HG03521 (cell line): ENCODE data around the gene FLII.
A peak's percentile ranks its signal among the peaks of the same experiment; 100 is the strongest.
"Not testable (repeated sequence)": the region's sequence is repeated elsewhere in the genome, so short reads cannot be mapped to it uniquely, and the experiment has no call there.

ENCODE experiments used
- ATAC-seq: cut with Tn5 transposase; IDR thresholded peaks from one replicate; pipeline ENCODE4 v1.9.1; 2021; ENCODE audit warnings: mild to moderate bottlenecking, moderate library complexity; ENCODE audit not compliant: unreplicated experiment

Gene FLII

GRCh38 chr17:18258356-18259038 is at the start of gene FLII:
Gene FLII (minus strand): TSS chr17:18258738. CDS start chr17:18258690, 48 bp downstream.
- ATAC-seq: peak; percentile 22

- ATAC-seq: not testable (repeated sequence)
These were observed 44.7 kb upstream of the FLII start for GRCh38 chr17:18303206-18303605.

GRCh38 chr17:18300725-18301480 is 42.4 kb upstream of the FLII start:
- no peak for ATAC-seq

DNA sequence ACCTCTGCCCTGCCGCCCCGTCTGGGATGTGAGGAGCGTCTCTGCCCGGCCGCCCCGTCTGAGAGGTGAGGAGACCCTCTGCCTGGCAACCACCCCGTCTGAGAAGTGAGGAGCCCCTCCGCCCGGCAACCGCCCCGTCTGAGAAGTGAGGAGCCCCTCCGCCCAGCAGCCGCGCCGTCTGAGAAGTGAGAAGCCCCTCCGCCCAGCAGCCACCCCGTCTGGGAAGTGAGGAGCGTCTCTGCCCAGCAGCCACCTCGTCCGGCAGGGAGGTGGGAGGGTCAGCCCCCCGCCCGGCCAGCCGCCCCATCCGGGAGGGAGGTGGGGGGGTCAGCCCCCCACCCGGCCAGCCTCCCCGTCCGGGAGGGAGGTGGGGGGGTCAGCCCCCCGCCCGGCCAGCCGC is 39.5 kb upstream of the FLII start:
- not testable (repeated sequence) for ATAC-seq

GRCh38 chr17:18291718-18292540 is 33.4 kb upstream of the FLII start:
- no peak for ATAC-seq

GRCh38 chr17:18285296-18285695 is 26.8 kb upstream of the FLII start:
- ATAC-seq: no peak

GRCh38 chr17:18281788-18282187 is 23.2 kb upstream of the FLII start:
- ATAC-seq: no peak

DNA sequence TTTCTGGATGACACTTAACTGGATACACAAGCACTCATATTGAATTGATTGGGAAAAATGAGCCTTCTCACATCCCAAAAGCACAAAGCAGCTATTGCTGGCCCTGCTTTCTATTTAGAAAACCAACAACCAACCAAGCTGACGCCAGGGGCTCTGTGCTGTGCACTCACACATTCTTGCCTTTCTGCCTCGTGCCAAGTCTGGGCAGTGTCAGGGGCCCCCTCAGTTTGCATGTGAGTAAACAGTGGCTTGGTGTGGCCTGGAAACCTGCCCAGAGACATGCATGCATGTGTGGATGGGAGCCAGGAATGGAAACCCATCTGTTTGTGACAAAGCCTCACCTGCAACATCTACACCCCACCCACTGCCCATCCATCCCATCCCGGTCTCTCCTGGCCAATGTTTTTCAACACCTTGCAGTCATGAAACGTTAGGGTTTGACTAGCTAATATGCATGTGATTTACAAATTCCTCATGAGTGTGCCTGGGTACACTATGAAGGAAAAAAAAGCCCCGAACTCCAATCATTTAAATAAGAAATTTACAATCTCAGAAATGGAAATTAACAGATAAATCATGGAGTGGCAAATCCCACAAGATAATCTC is 22.3 kb upstream of the FLII start:
- ATAC-seq: no peak

- ATAC-seq: no peak
These were observed 21.7 kb upstream of the FLII start for GRCh38 chr17:18280249-18280648.

DNA sequence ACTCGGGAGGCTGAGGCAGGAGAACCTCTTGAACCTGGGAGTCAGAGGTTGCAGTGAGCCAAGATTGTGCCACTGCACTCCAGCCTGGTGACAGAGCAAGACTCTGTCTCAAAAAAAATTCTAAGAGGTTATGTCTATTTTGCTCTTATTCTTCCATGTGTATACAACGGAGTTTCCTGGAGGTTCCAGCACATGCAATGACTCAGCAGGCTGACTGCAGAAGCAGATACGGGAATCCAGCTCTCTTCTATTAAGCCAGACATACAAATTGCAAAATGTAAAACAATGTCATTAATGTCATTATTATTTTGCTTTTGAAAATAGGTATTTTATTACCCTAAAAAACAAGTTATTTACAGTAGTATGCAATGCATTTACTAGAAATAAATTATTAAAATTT is 20.3 kb upstream of the FLII start:
- no peak for ATAC-seq

DNA sequence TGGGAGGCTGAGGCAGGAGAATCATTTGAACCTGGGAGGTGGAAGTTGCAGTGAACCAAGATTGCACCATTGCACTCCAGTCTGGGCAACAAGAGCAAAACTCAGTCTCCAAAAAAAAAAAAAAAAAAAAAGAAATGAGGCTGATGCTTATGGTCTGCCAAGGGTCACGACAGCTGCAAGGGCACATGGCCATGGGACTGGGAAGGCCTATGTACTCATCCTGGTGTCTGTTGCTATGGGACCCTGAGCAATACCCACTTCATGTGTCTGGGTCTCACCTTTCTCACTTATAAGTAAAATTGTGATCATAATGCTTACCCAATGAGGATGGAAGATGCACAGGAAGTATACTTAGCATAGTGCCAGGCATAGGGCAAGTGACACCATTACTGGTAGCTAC is 18.5 kb upstream of the FLII start:
- no peak for ATAC-seq

GRCh38 chr17:18270046-18270931 is 11.8 kb upstream of the FLII start:
- ATAC-seq: no peak

- no peak for ATAC-seq
These were observed 9.6 kb upstream of the FLII start for GRCh38 chr17:18267927-18268711.

GRCh38 chr17:18267366-18267765 is 8.8 kb upstream of the FLII start:
- no peak for ATAC-seq

DNA sequence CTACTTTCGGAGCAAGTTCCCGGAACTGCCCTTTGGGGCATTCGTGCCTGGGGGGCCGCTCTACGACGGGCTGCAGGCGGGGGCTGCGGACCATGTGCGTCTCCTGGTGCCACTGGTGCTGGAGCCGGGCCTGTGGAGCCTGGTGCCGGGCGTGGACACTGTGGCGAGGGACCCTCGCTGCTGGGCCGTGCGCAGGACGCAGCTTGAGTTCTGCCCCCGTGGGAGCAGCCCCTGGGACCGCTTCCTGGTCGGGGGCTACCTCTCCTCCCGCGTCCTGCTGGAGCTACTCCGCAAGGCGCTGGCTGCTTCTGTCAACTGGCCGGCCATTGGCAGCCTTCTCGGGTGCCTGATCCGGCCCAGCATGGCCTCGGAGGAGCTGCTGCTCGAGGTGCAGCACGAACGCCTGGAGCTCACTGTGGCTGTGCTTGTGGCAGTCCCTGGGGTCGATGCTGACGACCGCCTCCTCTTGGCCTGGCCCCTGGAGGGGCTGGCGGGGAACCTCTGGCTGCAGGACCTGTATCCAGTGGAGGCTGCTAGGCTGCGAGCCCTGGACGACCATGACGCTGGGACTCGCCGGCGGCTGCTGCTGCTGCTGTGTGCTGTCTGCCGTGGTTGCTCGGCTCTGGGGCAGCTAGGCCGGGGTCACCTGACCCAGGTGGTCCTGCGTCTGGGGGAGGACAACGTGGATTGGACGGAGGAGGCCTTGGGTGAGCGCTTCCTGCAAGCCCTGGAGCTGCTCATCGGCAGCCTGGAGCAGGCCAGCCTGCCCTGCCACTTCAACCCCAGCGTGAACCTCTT is 5.5 kb upstream of the FLII start:
- ATAC-seq: no peak

DNA sequence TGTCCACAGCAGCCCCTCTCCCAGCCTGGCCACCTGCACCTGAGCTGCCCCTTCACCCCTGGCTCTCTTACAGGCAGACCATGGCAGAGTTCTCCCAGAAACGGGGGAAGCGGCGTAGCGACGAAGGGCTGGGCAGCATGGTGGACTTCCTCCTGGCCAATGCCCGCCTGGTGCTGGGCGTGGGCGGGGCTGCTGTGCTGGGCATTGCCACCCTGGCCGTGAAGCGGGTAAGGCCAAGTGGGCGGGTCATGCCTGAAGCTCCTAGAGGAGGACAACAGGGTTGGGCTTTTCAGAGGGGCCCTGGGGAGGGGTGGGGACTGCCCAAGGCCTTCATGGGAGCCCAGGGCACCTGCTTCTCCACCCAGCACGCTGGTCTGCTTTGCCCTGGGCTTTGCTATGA is 4.1 kb upstream of the FLII start:
- no peak for ATAC-seq

DNA sequence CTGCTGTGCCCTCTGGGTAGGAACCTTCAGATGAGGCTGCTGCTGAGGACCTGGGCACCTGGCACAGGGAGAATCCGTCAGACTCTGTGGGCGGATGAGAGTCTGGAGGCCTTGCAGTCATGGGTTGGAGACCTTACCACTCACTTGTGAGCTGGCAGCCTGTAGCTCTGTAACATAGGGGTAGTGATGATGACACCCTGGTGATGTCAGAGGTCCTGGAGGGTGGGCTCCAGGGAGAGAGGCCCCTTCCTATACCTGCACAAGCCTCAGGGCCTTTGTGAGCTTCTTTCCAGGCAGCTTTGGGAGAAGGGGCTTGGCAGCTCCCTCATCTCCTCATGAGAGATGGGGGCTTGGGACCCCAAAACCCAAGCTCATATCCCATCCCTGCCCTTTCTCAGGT is 3.6 kb upstream of the FLII start:
- ATAC-seq: no peak

GRCh38 chr17:18261659-18262058 is 3.1 kb upstream of the FLII start:
- no peak for ATAC-seq

DNA sequence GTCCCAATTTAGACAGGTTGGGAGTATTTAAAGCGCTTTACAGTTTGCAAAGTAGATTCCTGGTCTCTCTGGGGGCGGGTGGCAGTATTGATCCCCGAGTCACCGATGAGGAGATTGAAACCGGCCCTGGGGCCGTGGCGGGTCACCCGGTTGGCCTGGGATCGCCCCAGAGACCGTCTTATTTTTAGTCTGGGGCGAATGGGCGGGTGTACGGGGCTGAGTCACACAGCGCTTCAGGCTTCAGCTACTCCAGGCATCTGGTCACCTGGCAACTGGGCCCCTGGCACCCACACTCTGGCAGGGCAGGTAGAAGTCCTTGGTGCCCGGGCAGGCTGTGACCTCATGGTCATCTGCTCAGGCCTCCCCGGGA is 2.6 kb upstream of the FLII start:
- ATAC-seq: no peak
